Left hindlimb (tissue), 1 donor: ENCODE data around the gene CDC25B.
"Not testable (repeated sequence)": the region's sequence is repeated elsewhere in the genome, so short reads cannot be mapped to it uniquely, and the experiment has no call there.

Experiments
- DNase-seq: peaks from one replicate; pipeline ENCODE4 v3.0.0-alpha.2; 2018

Gene CDC25B

DNA sequence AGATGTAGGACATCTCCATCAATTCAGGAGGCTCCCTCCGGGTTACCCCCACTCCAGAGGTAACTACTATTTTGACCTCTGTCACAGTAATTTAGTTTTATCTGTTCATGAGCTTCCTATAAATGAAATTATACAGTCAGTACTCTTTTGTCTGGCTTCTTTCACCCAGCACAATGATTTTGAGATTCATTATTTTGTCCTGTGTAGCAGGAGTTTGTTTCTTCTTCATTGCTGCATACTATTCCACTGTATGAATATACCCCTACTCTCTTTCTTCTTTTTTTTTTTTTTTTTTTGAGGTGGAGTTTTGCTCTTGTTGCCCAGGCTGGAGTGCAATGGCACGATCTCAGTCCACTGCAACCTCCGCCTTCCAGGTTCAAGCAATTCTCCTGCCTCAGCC lies 12.4 kb downstream of the CDC25B start:
- no peak for DNase-seq

DNA sequence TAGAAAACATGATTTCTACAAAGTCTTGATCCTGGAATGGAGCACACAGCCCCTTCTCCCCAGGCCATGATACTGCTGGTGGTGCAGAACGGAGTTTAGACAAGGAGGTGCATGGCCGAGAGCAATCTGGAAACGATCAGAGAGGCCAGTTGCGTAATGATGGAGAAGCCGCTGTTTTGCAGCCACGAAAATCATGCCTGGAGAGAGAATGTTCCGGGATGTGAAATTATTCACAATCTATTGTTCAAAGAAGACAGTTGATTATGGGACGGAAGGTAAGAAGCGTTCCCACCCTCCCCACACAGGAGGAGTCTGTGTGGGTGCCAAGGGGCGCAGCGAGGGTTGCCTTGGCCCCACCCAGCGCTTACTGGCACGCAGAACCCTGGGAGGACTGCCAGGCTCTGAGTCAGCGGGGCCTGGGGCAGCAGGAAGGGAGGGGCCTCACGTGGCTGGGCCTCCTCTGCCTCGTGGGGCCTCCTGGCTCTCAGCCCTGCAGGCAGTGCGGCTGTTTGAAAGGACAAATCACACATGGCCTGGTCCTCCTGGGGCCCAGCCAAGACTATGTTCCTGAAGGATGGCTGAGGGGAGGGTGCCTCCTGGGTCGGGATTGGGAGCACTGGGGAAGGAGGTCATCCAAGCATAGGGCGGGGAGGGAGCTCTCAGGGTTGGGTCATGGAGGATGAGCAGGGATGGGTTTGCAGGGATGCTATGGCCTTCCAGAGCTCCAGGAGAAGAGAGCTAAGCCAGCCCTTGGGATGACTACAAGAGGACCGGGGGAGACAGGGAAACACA lies 15.6 kb downstream of the CDC25B start:
- DNase-seq = peak; percentile 98

DNA sequence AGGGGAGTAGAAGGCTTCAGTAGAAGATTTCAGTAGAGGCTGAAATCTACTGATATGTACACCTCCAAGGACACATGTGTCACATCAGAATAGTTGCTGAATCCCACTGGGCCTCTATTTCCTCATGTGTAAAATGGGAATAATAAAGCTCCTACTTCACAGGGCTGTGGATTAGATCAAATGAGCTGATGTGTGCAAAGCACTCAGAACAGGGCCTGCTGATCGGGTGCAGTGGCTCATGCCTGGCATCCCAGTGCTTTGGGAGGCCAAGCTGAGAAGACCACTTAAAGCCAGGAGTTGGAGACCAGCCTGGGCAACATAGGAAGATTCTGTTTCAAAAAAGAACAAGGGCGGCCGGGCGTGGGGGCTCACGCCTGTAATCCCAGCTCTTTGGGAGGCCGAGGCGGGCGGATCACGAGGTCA lies 16.2 kb downstream of the CDC25B start:
- no peak for DNase-seq

DNA sequence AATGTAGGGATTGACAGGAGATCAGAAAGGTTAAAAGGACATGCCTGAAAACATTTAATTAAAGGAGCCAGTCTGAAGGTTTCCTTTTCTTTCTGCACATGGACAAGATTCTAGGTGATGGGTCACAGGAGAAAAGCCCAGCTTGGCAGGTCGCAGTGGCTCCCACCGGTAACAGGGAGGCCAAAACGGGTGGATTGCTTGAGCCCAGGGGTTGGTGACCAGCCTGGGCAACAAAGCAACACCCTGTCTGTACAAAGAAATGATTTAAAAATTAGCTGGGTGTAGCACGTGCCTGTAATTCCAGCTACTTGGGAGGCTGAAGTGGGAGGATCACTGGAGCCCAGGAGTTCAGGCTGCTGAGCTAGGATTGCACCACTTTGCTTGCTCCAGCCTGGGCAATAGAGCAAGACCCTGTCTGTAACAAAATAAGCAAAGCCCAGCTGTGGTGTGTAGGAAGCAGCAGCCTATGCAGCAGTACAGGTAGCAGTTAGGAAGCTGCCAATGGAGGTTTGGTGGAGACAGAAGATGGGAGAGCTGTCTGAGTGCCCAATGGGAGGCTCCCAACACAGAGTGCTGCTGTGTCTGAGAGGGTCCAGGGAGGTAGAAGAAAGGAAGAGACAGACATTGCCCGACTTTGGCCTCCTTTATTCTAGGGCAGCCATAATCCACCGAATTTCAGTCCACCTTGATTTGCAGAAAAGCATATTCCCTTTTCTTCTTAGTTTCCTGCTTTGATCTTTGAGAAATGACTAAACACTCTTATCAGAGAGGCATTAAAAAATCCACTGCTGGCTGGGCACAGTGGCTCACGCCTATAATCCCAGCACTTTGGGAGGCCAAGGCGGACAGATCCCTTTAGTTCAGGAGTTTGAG lies 17.1 kb downstream of the CDC25B start:
- DNase-seq = no peak

DNA sequence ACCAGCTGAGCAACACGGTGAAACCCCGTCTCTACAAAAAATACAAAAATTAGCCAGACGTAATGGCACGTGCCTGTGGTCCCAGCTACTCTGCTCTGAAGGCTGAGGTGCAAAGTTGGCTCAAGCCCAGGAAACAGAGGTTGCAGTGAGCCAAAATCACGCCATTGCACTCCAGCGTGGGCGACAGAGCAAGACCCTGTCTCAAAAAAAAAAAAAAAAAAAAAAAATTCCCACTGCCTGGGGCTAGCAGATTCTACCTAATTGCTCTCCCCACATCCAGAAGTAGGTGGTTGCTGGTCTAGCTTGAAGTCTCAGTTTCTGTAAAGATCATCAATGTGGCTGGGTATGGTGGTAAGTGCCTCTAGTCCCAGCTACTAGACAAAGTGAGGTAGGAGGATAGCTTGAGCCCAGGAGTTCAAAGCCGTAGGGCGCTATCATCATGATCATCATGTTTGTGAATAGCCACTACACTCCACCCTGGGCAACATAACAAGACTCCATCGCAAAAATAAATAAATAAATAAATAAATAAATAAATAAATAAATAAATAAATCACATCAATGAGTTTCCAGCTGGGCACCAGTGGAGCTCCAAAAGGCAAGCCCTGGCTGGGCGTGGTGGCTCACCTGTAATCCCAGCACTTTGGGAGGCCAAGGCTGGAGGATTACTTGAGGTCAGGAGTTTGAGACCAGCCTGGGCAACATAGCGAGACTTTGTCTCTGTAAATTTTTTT lies 17.9 kb downstream of the CDC25B start:
- DNase-seq = no peak

DNA sequence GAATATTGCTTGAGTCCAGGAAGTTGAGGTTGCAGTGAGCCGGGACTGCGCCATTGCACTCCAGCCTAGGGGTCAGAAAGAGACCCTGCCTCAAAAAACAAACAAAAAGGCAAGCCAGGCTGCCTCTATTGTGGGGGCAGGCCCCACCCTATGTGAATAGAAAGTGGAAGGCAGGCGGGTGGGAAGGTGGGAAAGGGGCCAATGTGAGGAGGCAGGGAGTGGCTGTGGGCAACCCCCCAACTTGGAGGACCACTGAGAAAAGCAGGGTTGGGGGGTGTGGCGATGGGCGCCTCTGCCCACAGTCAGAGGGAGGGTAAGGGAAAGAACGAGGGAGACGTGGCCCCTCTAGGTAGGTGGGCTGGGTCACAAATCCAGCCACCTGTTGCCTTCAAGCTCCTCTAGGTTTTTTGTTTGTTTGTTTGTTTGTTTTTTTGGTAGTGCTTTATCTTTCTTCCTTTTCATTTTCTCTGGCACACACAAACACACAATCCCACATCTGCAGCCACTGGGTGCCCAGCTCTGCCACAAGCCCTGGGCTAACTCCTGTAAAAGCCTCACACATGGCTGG lies 18.9 kb downstream of the CDC25B start:
- no peak for DNase-seq

DNA sequence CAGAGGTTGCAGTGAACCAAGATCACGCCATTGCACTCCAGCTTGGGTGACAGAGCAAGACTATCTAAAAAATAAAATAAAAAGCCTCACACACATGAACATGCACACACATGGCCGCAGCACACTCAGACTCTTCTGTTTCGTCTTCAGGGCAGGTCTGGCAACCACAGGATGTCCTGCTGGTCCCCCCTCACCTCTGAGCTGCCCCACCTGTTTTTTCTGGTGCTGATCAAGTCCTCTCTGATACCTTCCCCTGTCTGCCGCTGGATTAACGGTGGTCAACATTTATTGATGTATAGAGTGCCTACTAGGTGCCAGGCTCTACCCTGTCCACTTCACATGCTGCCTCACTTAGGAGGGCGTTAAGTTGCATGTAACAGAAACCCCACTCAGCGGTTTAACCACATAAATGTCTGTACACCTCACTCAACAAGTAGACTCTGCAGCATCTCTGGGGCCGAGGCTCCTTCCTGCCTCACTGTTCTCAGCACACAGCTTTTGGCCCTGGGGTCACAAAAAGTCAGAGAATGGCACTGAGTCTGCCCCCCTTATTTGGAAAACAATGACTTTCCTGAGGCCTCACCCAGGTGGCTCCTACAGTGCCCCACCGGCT lies 19.7 kb downstream of the CDC25B start:
- DNase-seq = no peak

DNA sequence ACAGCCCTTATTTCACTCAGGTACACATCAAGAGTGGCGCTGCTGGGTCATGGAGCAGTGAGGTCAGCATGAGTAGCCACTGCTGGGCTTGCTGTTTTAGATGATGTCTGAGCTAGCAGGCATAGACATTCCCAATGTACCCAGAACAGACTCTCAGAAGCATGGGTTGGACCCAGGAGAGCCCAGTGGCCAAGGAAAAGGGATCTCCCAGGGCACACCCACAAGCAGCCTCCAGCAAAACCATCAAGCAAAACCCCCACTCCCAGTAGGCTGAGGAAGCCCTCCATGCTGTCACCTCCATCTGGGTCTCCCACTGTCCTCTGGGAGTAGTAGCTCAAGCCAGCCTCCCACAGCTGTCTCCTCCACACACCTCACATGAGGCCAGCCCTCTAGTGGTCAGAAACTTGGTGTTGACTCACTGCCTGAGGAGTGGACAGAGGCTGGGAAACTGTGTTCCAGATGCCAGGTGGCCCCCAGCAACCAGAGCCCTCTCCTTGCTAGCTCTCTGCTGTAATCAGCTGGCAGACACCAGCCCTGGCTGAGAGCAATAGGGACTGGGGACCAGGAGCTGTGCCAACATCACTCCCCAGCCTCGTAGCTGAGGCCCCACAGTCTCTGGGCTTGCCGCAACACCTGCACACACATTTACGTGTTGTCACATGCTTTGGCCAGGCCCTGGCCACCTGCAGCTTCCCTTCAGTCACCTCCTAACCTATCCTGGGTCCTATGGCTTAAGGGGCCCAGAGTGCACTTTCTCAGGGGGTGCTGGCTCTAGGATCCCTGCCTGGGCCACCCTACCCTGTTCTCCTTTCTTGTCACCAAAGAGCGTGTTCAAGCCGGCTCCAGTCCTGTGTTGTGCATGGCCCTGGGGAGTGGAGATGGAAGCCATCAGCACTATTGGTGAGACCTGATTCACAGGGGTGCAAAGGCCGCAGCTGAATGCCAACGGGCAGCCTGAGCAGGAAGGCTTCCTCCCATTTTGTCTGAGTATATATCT lies 22.3 kb downstream of the CDC25B start:
- DNase-seq = no peak

DNA sequence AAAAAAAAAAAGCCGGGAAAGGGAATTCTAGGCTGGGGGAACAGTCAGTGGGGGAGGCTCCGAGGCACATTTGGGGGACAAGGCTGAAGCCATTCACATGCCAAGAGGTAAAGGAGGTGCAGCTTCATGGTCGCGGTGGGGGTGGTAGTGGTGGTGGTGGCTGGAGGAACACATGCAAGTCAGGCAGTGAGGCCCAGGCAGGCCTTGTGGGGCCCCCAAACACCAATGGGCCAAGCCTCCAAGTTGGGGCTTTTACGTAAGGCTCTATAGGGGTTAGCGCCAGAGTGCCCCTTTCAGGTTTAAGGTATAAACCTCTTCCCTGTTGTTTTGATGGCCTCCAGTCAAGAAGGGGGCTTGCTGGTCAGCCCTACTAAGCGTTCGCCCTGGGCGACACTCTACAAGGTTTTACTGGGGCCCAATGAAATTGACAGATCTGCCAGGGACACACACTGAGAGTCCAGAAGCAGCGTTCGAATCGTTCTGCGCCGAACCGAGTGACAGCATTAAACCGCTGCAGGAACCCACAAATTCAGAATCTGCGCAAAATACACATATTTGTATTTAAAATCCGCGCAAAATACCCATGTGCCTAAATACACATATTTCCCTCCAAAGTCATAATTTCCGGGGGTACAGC lies 23.4 kb downstream of the CDC25B start:
- no peak for DNase-seq

DNA sequence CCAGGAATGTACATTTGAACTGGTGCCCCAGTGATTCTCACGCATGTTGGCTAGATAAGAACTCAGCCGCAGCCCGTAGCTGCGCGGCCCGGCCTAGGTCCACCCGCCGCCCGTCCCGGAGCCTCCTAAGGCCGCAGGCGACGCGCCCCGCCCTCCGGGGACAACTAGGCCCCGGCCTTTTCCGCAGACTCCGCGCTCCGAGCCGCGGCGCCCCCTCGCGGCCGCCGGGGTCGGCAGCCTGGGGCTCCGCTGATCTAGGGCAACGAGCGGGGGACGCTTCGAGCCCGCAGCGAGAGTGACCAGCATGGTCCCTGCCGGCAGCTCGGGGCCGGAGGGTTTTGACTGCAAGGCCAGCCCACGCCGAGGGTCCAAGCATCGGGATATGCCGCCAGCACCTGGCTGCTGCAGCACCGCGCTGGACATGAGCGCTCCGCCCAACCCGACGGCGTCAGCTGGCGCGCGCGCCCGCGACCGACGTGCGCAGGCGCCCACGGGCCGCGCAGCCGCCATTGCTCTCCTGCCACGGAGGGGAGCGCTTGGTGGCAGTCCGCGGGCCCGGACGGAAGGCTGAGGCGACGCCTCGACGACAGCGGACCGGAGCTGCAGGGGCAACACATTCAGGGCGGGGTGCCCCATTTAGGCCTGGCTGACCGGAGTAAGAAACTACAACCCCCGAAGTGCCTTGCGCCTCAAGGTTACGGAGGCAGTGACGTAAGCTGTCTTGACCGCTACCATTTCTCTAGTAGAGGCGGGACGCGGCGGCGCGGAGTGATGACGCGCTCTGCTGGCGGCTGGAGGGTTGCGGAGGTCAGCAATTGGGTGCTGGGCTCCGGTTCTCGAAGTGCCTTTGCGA lies 24.2 kb downstream of the CDC25B start, which contains the start of gene AP5S1:
TSS of gene AP5S1 (plus strand) at position 500 of the 853 bp plus-strand sequence. CDS start 1,571 bp downstream, outside the sequence.
- DNase-seq = peak; percentile 97

DNA sequence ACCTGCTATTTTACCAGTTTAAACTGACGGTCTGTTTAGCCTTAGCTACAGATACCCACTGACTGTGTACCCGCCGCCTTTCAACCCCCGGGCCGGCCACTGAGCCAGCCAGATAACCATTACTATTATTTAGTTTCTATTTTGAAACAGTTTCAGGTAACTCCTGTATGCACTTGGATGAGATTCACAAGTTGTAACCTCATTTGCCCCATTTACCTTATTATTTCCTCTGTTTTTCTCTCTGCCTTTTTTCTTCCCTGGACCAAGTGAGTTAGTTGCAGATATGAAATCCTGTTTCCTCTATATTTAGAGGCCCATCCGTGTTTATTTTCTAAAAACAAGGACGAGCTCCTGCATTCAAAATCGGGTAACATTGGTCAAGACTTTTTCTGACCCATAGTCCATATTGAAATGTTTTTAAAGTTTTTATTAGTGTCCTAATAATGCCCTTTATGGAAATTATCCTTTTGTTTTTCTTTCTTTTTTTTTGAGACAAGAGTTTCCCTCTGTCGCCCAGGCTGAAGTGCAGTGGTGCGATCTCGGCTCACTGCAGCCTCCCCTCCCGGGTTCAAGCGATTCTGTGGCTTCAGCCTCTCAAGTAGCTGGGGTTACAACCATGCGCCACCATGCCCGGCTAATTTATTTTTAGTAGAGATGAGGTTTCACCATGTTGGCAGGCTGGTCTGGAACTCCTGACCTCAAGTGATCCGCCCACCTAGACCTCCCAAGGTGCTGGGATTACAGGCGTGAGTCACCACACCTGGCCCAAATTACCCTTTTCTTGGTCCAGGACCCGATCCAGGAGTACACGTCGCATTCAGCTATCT lies 25.0 kb downstream of the CDC25B start:
- DNase-seq = no peak

DNA sequence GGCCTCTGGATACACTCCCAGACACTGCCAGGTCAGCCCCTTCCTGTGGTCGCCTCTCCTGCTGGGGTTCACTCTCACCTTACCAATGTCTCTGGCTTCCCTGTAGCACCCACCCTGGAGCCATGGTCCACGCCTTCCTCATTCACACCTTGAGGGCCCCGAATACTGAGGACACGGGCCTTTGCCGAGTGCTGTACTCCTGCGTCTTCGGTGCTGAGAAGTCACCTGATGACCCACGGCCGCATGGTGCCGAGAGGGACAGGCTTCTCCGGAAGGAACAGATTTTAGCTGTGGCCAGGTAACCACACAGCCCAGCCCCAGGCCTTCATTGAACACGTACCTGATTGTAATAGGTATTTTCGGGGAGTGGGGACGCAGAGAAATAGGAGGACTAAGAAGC lies 25.9 kb downstream of the CDC25B start:
- no peak for DNase-seq

DNA sequence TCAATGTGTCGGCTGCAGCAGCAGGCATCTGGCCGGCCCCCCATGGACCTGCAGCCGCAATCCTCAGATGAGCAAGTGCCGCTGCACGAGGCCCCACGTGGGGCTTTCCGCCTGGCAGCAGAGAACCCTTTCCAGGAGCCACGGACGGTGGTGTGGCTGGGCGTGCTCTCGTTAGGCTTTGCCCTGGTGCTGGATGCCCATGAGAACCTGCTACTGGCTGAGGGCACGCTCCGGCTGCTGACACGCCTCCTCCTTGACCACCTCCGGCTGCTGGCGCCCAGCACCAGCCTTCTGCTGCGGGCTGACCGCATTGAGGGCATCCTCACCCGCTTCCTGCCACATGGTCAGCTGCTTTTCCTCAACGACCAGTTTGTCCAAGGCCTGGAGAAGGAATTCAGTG lies 27.8 kb downstream of the CDC25B start:
- DNase-seq = no peak

DNA sequence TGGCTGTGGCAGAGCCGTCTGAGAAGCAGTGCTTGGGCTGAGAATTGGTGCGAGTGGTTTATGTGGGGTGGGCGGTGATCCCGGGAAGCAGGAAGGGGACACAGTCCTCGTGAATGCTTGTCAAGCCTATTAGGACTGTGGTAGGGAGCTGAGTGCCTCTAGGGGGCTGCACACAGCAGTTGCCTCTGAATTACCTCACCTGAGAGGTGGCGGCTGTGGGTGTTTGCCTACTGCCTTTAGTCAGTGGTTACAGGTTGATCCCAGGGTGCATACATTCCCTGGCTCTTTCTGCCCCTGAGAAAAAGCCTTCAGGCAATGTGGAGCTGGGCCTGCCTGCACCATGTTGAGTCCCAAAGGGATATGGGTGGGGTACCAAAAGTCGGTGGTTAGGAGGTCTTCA lies 29.4 kb downstream of the CDC25B start:
- DNase-seq = no peak

DNA sequence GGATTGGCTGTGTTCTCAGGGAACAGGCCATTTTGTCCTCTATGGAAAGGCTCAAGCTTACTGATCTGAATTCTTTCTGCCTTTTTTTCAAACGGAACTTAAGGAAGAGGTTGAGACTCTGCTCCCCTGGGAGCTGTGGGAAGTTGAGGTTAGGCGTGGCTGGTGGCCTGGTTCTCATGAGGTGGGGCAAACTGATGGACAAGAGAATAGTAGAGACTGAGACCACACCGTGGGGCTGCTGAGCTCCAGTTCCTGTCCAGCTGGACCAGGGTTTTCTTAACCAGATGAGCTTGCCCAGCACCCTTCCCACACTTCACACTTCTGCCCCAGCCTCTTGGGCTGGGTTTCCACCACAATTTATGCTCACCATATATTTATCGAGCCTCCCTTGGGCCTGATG lies 30.3 kb downstream of the CDC25B start:
- no peak for DNase-seq

DNA sequence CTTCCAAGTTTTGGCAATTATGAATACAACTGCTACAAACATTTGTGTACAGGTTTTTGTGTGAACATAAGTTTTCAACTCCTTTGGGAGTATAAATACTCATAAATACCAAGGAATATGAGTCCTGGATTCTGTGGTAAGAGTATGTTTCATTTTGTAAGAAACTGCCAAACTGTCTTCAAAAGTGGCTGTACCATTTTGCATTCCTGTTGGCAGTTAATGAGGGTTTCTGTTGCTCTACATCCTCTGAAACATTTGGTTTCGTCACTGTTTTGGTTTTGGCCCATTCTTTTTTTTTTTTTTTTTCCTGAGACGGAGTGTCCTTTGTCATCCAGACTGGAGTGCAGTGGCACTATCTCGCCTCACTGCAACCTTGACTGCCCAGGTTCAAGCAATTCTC lies 32.7 kb downstream of the CDC25B start:
- no peak for DNase-seq

DNA sequence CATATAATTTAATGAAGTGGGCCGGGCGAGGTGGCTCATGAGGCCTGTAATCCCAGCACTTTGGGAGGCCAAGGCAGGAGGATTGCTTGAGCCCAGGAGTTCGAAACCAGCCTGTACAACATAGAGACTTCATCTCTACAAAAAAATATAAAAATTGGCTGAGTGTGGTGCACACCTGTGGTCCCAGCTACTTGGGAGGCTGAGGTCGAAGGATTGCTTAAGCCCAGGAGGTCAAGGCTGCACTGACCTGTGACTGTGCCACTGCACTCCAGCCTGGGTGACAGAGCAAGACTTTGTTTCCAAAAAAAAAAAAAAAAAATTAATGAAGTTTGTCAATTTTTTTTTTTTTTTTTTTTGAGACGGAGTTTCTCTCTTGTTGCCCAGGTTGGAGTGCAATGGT lies 33.8 kb downstream of the CDC25B start:
- DNase-seq = not testable (repeated sequence)

DNA sequence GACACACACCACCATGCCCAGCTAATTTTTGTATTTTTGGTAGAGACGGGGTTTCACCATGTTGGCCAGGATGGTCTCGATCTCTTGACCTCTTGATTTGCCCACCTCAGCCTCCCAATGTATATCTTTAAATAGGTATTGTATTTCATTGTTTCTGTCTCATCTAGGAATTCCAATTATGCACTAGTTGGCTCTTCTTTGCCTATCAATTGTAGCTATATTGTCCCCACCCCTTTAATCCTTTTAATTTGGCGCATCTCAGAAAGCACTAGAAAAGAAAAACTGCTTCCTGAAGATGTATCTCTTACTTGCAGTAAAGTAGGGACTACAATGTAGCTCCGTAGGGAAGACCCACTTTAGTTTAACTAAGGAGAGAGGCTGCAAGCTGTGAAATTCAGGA lies 40.0 kb downstream of the CDC25B start:
- DNase-seq = no peak

DNA sequence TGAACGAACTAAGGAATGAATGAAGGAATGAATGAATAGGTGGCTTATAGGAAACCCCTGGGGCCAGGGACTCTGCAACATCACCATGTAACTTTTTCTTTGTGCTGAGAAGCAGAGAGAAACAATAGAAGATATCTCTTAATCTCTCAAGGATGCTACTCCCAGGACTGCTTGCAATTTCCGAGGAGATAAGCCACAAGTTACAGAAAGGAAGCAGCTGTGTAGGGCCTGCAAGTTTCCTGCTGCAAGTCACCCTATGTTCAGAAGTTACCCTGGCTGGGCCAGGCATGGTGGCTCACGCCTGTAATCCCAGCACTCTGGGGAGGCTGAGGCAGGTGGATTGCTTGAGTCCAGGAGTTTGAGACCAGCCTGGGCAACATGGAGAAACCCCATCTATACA lies 43.2 kb downstream of the CDC25B start:
- DNase-seq = no peak
